ENCODE measurements around the gene BCAS1. TPM values are rescaled to one million over a fixed set of nuclear protein-coding genes. Genes with fewer than 3 reads are reported as not detected.
"Not testable (repeated sequence)": the region's sequence is repeated elsewhere in the genome, so short reads cannot be mapped to it uniquely, and the experiment has no call there.

BCAS1 gene
- polyA plus RNA-seq, 3 donors from 2014 or later: 0.56 to 0.57 TPM; not detected in 1

DNA sequence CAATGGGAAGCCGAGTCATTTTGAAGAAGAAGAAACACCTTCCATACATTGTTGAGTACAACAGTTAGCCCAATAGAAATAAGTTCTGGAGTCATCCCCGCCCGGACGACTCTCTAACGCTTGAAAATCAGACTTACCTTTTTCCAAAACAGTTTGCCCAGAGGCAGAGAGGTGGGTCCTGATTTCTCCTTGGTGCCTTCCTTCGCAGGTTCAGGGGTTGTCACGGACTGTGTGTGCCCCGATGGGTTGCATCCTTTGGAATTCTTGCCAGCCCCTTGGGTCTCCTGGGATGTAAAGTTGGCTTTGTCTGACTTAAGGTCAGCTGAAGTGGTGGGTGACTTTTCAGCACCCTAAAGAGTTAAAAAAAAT, 85.3 kb downstream of the BCAS1 start:
- Mint-ChIP-seq H3K27ac (no peak overlapping the region), H3K36me3 (no peaks in the 10 kb centered on the region), H3K4me1 (peaks cover 8 to 14% of the 10 kb centered on the region in 2 donors), H3K9me3 (no peaks in the 10 kb centered on the region), H3K27me3 (ENCODE audit: low read depth in 3 of 3) (peaks cover 2 to 6% (median 4%) of the 10 kb centered on the region in 3 donors), H3K4me3 (no peak overlapping the region)
- no peak for DNase-seq

- Mint-ChIP-seq H3K4me1 (peaks cover 8 to 14% of the 10 kb centered on the region in 2 donors), H3K27ac (peak overlapping the region in 1 of 6 donors; percentile 38), H3K36me3 (no peaks in the 10 kb centered on the region), H3K4me3 (no peak overlapping the region), H3K27me3 (ENCODE audit: low read depth in 3 of 3) (peaks cover 2 to 6% (median 6%) of the 10 kb centered on the region in 3 donors), H3K9me3 (no peaks in the 10 kb centered on the region)
- DNase-seq: no peak
Measured at GRCh38 chr20:53984356-53985149, 85.8 kb downstream of the BCAS1 start.

DNA sequence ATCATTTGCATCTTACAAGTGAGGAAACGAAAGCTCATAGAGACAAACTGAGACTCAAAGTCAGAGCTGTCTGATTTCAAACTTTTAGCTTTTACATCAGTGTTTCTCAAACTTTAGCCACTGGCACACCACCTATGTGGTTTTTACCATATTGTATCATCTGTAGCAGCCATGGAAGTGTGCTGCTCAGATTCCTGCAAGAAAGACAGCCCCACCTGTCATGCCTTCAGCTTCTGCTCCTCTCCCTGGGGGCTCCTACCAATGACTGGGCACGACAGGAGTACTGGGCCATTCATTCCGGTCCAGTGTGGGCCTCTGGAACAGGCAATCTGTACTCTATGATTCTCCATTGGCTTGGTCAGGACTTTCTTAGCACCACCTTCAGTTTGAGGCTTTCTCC, 87.0 kb downstream of the BCAS1 start:
- no peak overlapping the region for H3K27ac Mint-ChIP-seq
- no peak overlapping the region for H3K4me3 Mint-ChIP-seq
- no peaks in the 10 kb centered on the region for H3K36me3 Mint-ChIP-seq
- H3K27me3 Mint-ChIP-seq (ENCODE audit: low read depth in 3 of 3): peaks cover 2 to 10% (median 6%) of the 10 kb centered on the region in 3 donors
- no peak for DNase-seq
- H3K9me3 Mint-ChIP-seq: no peaks in the 10 kb centered on the region
- H3K4me1 Mint-ChIP-seq: peaks cover 8 to 14% of the 10 kb centered on the region in 2 donors

DNA sequence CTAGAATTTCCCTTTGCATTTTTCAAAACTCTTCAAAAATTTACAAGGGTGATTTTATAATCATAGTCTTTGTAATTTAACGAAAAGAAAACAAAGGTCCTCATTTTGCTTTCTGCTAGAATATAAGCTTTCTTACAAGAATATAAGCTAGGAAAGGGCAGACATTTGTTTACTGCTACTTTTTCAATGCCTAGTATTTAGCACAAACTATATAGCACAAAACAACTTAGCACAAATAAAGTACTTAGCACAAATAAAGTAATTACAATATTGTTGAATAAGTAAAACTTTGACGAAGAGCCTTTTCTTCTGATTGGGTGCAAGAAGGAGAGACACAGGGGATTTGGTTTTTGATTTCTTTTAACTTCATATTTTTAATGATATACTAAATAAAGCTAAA, 87.8 kb downstream of the BCAS1 start:
- Mint-ChIP-seq H3K4me1 (peaks cover 8 to 14% of the 10 kb centered on the region in 2 donors), H3K27ac (no peak overlapping the region), H3K4me3 (no peak overlapping the region), H3K36me3 (no peaks in the 10 kb centered on the region), H3K9me3 (no peaks in the 10 kb centered on the region), H3K27me3 (ENCODE audit: low read depth in 3 of 3) (peaks cover 2 to 10% (median 6%) of the 10 kb centered on the region in 3 donors)
- DNase-seq: no peak

GRCh38 chr20:53981752-53982437, 88.5 kb downstream of the BCAS1 start:
- Mint-ChIP-seq H3K27ac (peak overlapping the region in 1 of 6 donors; percentile 40), H3K36me3 (no peaks in the 10 kb centered on the region), H3K4me1 (peaks cover 8 to 14% of the 10 kb centered on the region in 2 donors), H3K9me3 (peaks cover 0 to 3% (median 0%) of the 10 kb centered on the region in 6 donors), H3K27me3 (ENCODE audit: low read depth in 3 of 3) (peaks cover 2 to 12% (median 6%) of the 10 kb centered on the region in 3 donors), H3K4me3 (no peak overlapping the region)
- DNase-seq: peak in 2 of 3 donors; percentile 19 to 33

- Mint-ChIP-seq H3K4me3 (no peak overlapping the region), H3K9me3 (peaks cover 0 to 6% (median 0%) of the 10 kb centered on the region in 6 donors), H3K27ac (no peak overlapping the region), H3K27me3 (ENCODE audit: low read depth in 3 of 3) (peaks cover 2 to 12% (median 5%) of the 10 kb centered on the region in 3 donors), H3K36me3 (no peaks in the 10 kb centered on the region), H3K4me1 (peaks cover 8 to 14% of the 10 kb centered on the region in 2 donors)
- no peak for DNase-seq
Measured at GRCh38 chr20:53981130-53981529, 89.3 kb downstream of the BCAS1 start.

GRCh38 chr20:53980031-53980465, 90.3 kb downstream of the BCAS1 start:
- H3K4me1 Mint-ChIP-seq: peaks cover 8 to 14% of the 10 kb centered on the region in 2 donors
- H3K27ac Mint-ChIP-seq: no peak overlapping the region
- H3K27me3 Mint-ChIP-seq (ENCODE audit: low read depth in 3 of 3): peaks cover 4 to 12% (median 5%) of the 10 kb centered on the region in 3 donors
- no peak overlapping the region for H3K4me3 Mint-ChIP-seq
- DNase-seq: no peak
- peaks cover 0 to 6% (median 0%) of the 10 kb centered on the region in 6 donors for H3K9me3 Mint-ChIP-seq
- no peaks in the 10 kb centered on the region for H3K36me3 Mint-ChIP-seq

DNA sequence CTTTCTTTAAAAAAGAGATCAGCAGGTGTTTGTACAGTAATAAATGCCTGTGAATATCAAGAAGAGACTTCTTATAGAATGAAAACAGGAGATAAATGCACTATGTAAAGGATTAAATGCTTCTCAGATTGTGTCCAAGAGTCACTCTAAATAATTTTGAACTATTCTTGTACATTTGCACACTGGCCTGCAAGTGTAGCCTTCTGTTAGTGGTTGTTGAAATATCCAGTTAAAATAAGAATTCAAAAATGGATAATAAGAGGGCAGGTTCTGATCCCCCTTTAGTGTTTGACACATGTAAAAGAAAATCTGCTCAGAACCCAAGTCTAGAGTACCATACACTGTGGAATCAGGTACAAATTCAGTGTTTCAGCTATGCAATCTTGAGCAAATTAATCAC, 91.9 kb downstream of the BCAS1 start:
- peaks cover 7 to 12% (median 8%) of the 10 kb centered on the region in 3 donors for H3K27me3 Mint-ChIP-seq (ENCODE audit: low read depth in 3 of 3)
- peaks cover 8 to 14% of the 10 kb centered on the region in 2 donors for H3K4me1 Mint-ChIP-seq
- H3K36me3 Mint-ChIP-seq: peaks cover 0 to 3% (median 0%) of the 10 kb centered on the region in 3 donors
- no peak for DNase-seq
- peaks cover 0 to 8% (median 2%) of the 10 kb centered on the region in 6 donors for H3K9me3 Mint-ChIP-seq
- H3K4me3 Mint-ChIP-seq: no peak overlapping the region
- no peak overlapping the region for H3K27ac Mint-ChIP-seq

- Mint-ChIP-seq H3K9me3 (peaks cover 0 to 10% (median 2%) of the 10 kb centered on the region in 6 donors), H3K4me1 (peaks cover 8 to 14% of the 10 kb centered on the region in 2 donors), H3K27ac (no peak overlapping the region), H3K27me3 (ENCODE audit: low read depth in 3 of 3) (peaks cover 7 to 13% (median 8%) of the 10 kb centered on the region in 3 donors), H3K36me3 (peaks cover 0 to 4% (median 0%) of the 10 kb centered on the region in 3 donors), H3K4me3 (no peak overlapping the region)
- no peak for DNase-seq
Measured at GRCh38 chr20:53977391-53977790, 93.0 kb downstream of the BCAS1 start.

DNA sequence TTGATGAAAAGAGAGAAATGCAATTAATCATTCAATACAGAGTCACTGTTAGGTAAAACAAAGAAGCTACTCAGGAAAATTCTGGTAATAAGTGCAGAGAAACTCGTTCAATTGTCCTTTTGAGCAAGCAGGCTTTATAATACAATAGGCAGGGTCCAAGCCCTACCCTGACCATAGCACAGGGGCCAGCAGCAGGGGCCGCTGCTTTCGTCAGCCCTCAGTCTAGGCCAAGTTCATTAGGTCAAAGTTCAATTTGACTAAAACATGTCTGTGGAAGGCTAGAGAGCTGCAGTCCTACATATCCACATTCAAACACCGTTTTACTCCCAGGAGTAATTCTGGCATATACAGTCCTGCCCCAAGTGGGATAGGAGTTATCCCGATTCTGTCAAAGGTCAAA, 94.6 kb downstream of the BCAS1 start:
- H3K4me1 Mint-ChIP-seq: peaks cover 0 to under 1% of the 10 kb centered on the region in 2 donors

DNA sequence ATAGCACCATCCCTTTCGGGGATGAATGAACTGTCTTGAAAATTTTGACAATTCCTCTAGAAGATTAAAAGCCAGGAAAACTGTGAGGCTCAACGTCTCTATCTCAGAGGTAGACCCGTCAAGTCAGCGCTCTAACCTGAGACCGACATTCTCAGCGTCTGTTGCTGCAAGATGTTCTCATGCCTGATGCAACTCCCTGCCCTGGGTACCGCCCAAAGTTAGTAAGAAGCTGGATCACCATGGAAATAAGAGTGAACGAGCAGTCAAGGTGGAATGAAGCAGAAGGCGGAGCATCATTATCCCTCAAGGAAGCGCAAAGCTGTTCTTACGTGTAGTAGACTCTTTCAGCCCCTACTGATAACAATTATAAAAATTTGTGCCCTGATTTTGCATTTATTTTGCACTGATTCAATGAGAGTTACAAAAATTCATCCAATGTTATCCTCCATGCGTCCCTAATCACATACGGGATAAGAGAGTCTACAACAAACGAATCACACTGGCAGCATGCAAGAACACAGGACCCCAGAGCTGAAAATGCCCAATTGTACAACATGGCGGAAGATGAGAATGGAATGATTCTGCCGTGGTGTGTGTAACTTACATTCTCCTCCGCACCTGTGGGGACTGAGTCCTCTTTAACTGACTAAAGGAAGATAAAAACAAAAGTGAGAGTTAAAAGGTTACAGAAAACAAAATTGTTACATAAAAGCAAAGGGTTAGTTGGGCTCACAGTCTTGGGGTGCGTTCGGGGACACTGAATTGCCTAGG, 95.4 kb downstream of the BCAS1 start:
- H3K36me3 Mint-ChIP-seq: peaks cover 0 to 4% (median 0%) of the 10 kb centered on the region in 3 donors
- H3K9me3 Mint-ChIP-seq: peaks cover 0 to 10% (median 3%) of the 10 kb centered on the region in 6 donors
- no peak overlapping the region for H3K27ac Mint-ChIP-seq

More for the DNA sequence above, 94.6 kb downstream of the BCAS1 start:
- H3K36me3 Mint-ChIP-seq: peaks cover 0 to 4% (median 0%) of the 10 kb centered on the region in 3 donors
- no peak overlapping the region for H3K27ac Mint-ChIP-seq
- H3K4me3 Mint-ChIP-seq: no peak overlapping the region
- peaks cover 3 to 10% (median 6%) of the 10 kb centered on the region in 3 donors for H3K27me3 Mint-ChIP-seq (ENCODE audit: low read depth in 3 of 3)
- peaks cover 0 to 10% (median 3%) of the 10 kb centered on the region in 6 donors for H3K9me3 Mint-ChIP-seq
- no peak for DNase-seq

DNA sequence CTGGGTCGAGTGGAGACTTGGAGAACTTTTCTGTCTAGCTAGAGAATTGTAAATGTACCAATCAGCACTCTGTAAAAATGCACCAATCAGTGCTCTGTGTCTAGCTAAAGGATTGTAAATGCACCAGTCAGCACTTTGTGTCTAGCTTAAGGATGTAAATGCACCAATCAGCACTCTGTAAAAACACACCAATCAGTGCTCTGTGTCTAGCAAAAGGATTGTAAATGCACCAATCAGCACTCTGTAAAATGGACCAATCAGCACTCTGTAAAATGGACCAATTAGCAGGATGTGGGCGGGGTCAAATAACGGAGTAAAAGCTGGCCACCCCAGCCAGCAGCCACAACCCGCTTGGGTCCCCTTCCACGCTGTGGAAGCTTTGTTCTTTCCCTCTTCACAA, 96.5 kb downstream of the BCAS1 start:
- H3K4me3 Mint-ChIP-seq; H3K9me3 Mint-ChIP-seq; H3K36me3 Mint-ChIP-seq; H3K27me3 Mint-ChIP-seq (ENCODE audit: low read depth in 3 of 3); H3K4me1 Mint-ChIP-seq; DNase-seq; H3K27ac Mint-ChIP-seq: not testable (repeated sequence)

More for the DNA sequence above, 95.4 kb downstream of the BCAS1 start:
- Mint-ChIP-seq H3K4me3 (no peak overlapping the region), H3K4me1 (no peaks in the 10 kb centered on the region), H3K27me3 (ENCODE audit: low read depth in 3 of 3) (peaks cover 3 to 10% (median 6%) of the 10 kb centered on the region in 3 donors)
- DNase-seq: no peak

DNA sequence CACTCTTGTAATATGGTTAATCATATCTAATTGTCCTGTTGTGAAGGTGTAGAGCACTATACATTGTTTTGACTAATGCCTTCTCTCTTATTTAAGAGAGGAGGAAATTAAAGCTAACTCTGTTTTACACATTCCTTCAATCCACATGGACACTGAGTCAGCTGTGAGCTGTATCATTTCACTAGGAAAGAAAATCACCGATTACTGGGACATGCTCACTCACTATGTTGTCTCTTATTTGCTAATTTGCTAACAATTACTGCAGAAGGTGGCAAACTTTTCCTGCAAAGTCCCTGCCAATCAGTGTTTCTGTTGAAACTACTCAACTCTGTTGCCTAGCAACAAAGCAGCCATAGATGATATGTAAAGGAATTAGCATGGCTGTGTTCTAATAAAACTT, 98.2 kb downstream of the BCAS1 start:
- no peak overlapping the region for H3K27ac Mint-ChIP-seq
- H3K4me1 Mint-ChIP-seq: no peaks in the 10 kb centered on the region
- H3K9me3 Mint-ChIP-seq: peaks cover 0 to 9% (median 3%) of the 10 kb centered on the region in 6 donors
- H3K36me3 Mint-ChIP-seq: peaks cover 0 to 4% (median 0%) of the 10 kb centered on the region in 3 donors
- no peak for DNase-seq
- peaks cover 3 to 6% (median 4%) of the 10 kb centered on the region in 3 donors for H3K27me3 Mint-ChIP-seq (ENCODE audit: low read depth in 3 of 3)
- no peak overlapping the region for H3K4me3 Mint-ChIP-seq
